PC-9 (cell line): ENCODE results near the gene SETD3. TPM values are rescaled to one million over a fixed set of nuclear protein-coding genes. Genes with fewer than 3 reads are reported as not detected.

Source experiments
- BruUV-seq: library from RNA; stranded (reverse); fragments of 400-500 nt; replicated peaks from 2 replicates; lab custom pipeline; 2021; lab: Mats Ljungman, UMichigan
- CTCF ChIA-PET: fragments of 300-600 bp; sonication (Branson Sonifier 250); formaldehyde crosslinking; loops from one replicate; lab custom pipeline; 2022; ENCODE audit warnings: antibody characterized with exemption; lab: Charles Lee
- POLR2A ChIA-PET: fragments of 300-600 bp; sonication (Branson Sonifier 250); formaldehyde crosslinking; loops from one replicate; lab custom pipeline; 2022; ENCODE audit warnings: antibody characterized with exemption; ENCODE audit not compliant: unreplicated experiment; lab: Charles Lee
- DNase-seq, 2 experiments: peaks; one replicate each; pipeline versions ENCODE4 v3.0.0 to v3.0.0-alpha.2; 2015 to 2022; ENCODE audit warnings: mixed read lengths in 1 of 2
- H2AFZ ChIP-seq: fragments of 200-600 bp; sonication (generic); 2 replicates; pipeline ENCODE4 v1.8.1; 2017; ENCODE audit warnings: antibody characterized with exemption
- H3F3A ChIP-seq: fragments of 200-600 bp; sonication (generic); 2 replicates; pipeline ENCODE4 v1.8.1; 2017; ENCODE audit warnings: antibody characterized with exemption, mild to moderate bottlenecking, low read depth; ENCODE audit not compliant: insufficient read depth
- H3K27ac ChIP-seq: fragments of 200-600 bp; sonication (generic); 2 replicates; pipeline ENCODE4 v1.6.1; 2016; ENCODE audit warnings: mixed run types
- H3K27me3 ChIP-seq: fragments of 200-600 bp; sonication (generic); 2 replicates; pipeline ENCODE4 v1.6.1; 2016; ENCODE audit warnings: low read depth, mixed run types; ENCODE audit not compliant: insufficient read depth
- H3K36me3 ChIP-seq: fragments of 200-600 bp; sonication (generic); 2 replicates; pipeline ENCODE4 v1.6.1; 2016; ENCODE audit warnings: low read depth, mixed run types
- H3K4me1 ChIP-seq: fragments of 200-600 bp; sonication (generic); replicated peaks from 2 replicates; pipeline ENCODE4 v1.6.1; 2016; ENCODE audit warnings: mixed run types; ENCODE audit not compliant: insufficient read depth
- H3K4me2 ChIP-seq: fragments of 200-600 bp; sonication (generic); 2 replicates; pipeline ENCODE4 v1.6.1; 2017; ENCODE audit warnings: mixed run types
- H3K4me3 ChIP-seq: fragments of 200-600 bp; sonication (generic); 2 replicates; pipeline ENCODE4 v1.6.1; 2016; ENCODE audit warnings: mixed run types
- H3K79me2 ChIP-seq: fragments of 200-600 bp; sonication (generic); 2 replicates; pipeline ENCODE4 v1.6.1; 2017; ENCODE audit warnings: low read depth, mixed run types
- H3K9me2 ChIP-seq: fragments of 200-600 bp; sonication (generic); 2 replicates; pipeline ENCODE4 v1.8.1; 2017; ENCODE audit warnings: mild to moderate bottlenecking; ENCODE audit not compliant: insufficient read depth
- H3K9me3 ChIP-seq: fragments of 200-600 bp; sonication (generic); 2 replicates; pipeline ENCODE4 v1.8.1; 2016; ENCODE audit warnings: low read depth; ENCODE audit not compliant: insufficient read depth
- H4K20me1 ChIP-seq: fragments of 200-600 bp; sonication (generic); 2 replicates; pipeline ENCODE4 v1.8.1; 2017; ENCODE audit not compliant: insufficient read depth
- EZH2 ChIP-seq: fragments of 200-600 bp; sonication (generic); IDR thresholded peaks from 2 replicates; pipeline ENCODE4 v1.8.0; 2017; ENCODE audit warnings: antibody characterized with exemption, low read depth
- intact Hi-C: fragments of 100-400 bp; cut with micrococcal nuclease; formaldehyde crosslinking; loops from one replicate; pipeline ENCODE4 v1.10.0; 2022; ENCODE audit not compliant: unreplicated experiment
- total RNA-seq: library from RNA; stranded (reverse); gene quantifications from 2 replicates; pipeline ENCODE4 v1.2.3, GENCODE V29; 2021
- TF ChIP-seq, protein P1 (sequence below): fragments of 200-600 bp; sonication (generic); conservative IDR thresholded peaks from 2 replicates; pipeline ENCODE4 v1.6.1; 2017; ENCODE audit warnings: mixed run types, antibody characterized with exemption, mild to moderate bottlenecking, moderate library complexity

SETD3 gene
- total RNA-seq, 1 experiment from 2014 or later = 13.4 TPM

DNA sequence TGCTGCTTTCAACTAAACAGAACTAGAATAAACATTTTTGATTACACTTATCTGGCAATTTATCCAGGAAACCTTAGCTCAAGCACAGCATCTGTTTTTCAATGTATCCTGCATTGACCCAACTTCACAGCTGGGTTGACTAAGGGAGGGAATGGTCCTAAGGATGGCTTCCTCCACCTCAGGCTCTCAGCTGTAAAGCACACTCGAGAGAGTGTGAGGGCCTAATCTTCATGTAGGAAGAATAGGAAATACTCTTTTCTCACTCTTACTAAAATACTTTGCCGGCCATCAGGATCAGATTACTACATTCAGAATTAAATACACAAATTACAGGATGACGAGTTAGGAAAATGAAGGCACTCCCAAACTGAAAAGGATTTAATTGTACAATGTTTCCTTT is 7.2 kb downstream of the SETD3 start:
- H3F3A ChIP-seq = no peaks in the 10 kb centered on the region
- peaks cover 3% of the 10 kb centered on the region; the same call in 1 of the 2 replicates for H3K4me1 ChIP-seq
- H3K27ac ChIP-seq = no peak overlapping the region
- POLR2A ChIA-PET = no interaction called here
- intact Hi-C loops = no loop called here
- H3K9me3 ChIP-seq = no peaks in the 10 kb centered on the region
- no peak overlapping the region for H2AFZ ChIP-seq
- no peaks in the 10 kb centered on the region for H3K36me3 ChIP-seq
- TF ChIP-seq, protein P1, sequence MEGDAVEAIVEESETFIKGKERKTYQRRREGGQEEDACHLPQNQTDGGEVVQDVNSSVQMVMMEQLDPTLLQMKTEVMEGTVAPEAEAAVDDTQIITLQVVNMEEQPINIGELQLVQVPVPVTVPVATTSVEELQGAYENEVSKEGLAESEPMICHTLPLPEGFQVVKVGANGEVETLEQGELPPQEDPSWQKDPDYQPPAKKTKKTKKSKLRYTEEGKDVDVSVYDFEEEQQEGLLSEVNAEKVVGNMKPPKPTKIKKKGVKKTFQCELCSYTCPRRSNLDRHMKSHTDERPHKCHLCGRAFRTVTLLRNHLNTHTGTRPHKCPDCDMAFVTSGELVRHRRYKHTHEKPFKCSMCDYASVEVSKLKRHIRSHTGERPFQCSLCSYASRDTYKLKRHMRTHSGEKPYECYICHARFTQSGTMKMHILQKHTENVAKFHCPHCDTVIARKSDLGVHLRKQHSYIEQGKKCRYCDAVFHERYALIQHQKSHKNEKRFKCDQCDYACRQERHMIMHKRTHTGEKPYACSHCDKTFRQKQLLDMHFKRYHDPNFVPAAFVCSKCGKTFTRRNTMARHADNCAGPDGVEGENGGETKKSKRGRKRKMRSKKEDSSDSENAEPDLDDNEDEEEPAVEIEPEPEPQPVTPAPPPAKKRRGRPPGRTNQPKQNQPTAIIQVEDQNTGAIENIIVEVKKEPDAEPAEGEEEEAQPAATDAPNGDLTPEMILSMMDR = no peak
- TF ChIP-seq EZH2 = no peak
- BruUV-seq = no TSS peak
- H3K79me2 ChIP-seq = peaks cover 60% of the 10 kb centered on the region
- H3K4me3 ChIP-seq = no peak overlapping the region
- no peaks in the 10 kb centered on the region for H3K27me3 ChIP-seq
- CTCF ChIA-PET = no interaction called here
- no peak overlapping the region for H3K4me2 ChIP-seq
- no peaks in the 10 kb centered on the region for H3K9me2 ChIP-seq
- no peak for DNase-seq
- H4K20me1 ChIP-seq = peaks cover 9% of the 10 kb centered on the region

DNA sequence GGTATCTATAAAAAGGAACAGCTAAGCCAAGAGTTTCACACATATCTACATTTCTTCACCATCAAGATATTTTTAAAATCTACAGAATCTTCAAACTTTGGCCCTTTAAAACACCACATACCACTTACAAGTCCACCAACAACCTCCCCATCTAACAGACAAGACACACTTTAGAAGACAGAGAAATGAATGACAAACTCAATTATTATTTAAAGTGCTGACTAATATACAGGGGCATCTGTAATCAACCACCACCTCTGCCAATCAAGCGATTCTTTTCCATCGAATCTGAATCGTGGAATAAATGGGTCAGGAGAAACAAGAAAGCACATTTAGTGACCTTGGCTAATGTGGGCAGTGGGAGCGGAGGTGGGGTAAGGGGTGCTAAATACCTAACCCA is 7.7 kb downstream of the SETD3 start:
- no TSS peak for BruUV-seq
- no peak for DNase-seq
- no peaks in the 10 kb centered on the region for H3F3A ChIP-seq
- no peak overlapping the region for H3K27ac ChIP-seq
- H3K4me3 ChIP-seq = no peak overlapping the region
- no peaks in the 10 kb centered on the region for H3K27me3 ChIP-seq
- no peak overlapping the region for H3K4me2 ChIP-seq
- H3K9me2 ChIP-seq = no peaks in the 10 kb centered on the region
- CTCF ChIA-PET = no interaction called here
- H3K4me1 ChIP-seq = no peaks in the 10 kb centered on the region
- H2AFZ ChIP-seq = no peak overlapping the region
- no peaks in the 10 kb centered on the region for H3K9me3 ChIP-seq
- peaks cover 9% of the 10 kb centered on the region for H4K20me1 ChIP-seq
- POLR2A ChIA-PET = no interaction called here
- H3K36me3 ChIP-seq = no peaks in the 10 kb centered on the region
- no peak for TF ChIP-seq EZH2
- TF ChIP-seq, protein P1 = no peak
- intact Hi-C loops = no loop called here
- peaks cover 54% of the 10 kb centered on the region for H3K79me2 ChIP-seq

- no peaks in the 10 kb centered on the region for H3K27me3 ChIP-seq
- no peak overlapping the region for H3K4me3 ChIP-seq
- no peaks in the 10 kb centered on the region for H3K36me3 ChIP-seq
- intact Hi-C loops = no loop called here
- no peak overlapping the region for H3K4me2 ChIP-seq
- H3K4me1 ChIP-seq = no peaks in the 10 kb centered on the region
- ChIA-PET POLR2A (interaction anchor here (0.5 kb wide), 1 partner anchor 20 kb away, joined by 3 read pairs; no protein-coding TSS in a partner anchor), CTCF (no interaction called here)
- H3K9me2 ChIP-seq = no peaks in the 10 kb centered on the region
- H4K20me1 ChIP-seq = peaks cover 9% of the 10 kb centered on the region
- no TSS peak for BruUV-seq
- no peak overlapping the region for H2AFZ ChIP-seq
- TF ChIP-seq, protein P1 = no peak
- TF ChIP-seq EZH2 = no peak
- no peaks in the 10 kb centered on the region for H3F3A ChIP-seq
- H3K79me2 ChIP-seq = peaks cover 45% of the 10 kb centered on the region
- no peak overlapping the region for H3K27ac ChIP-seq
- DNase-seq = no peak
- no peaks in the 10 kb centered on the region for H3K9me3 ChIP-seq
Measured at GRCh38 chr14:99471731-99472130, 8.9 kb downstream of the SETD3 start.
